IMR-90 (cell line): ENCODE results near the gene ADCYAP1R1. TPM values are rescaled to one million over a fixed set of nuclear protein-coding genes. Genes with fewer than 3 reads are reported as not detected.

Source experiments
- ATAC-seq: fragments of 200-7000 bp; cut with Tn5 transposase; 2 replicates; pipeline ENCODE4 v1.9.1; 2020; ENCODE audit warnings: low read depth, mild to moderate bottlenecking, moderate library complexity
- BruUV-seq: library from RNA; stranded (reverse); fragments of 400-500 nt; replicated peaks from 2 replicates; lab custom pipeline; 2021; lab: Mats Ljungman, UMichigan
- CTCF ChIA-PET: fragments of 300-600 bp; formaldehyde crosslinking; extraction: SDS; loops from one replicate; lab custom pipeline; 2021; ENCODE audit warnings: antibody characterized with exemption; lab: Yijun Ruan, JAX
- POLR2A ChIA-PET: fragments of 300-600 bp; sonication (Branson Sonifier 250); formaldehyde crosslinking; loops from one replicate; lab custom pipeline; 2022; ENCODE audit warnings: antibody characterized with exemption; ENCODE audit not compliant: unreplicated experiment; lab: Charles Lee
- DNase-seq: peaks from one replicate; pipeline ENCODE4 v3.0.0; 2013
- H2AFZ ChIP-seq: replicated peaks from 2 replicates; pipeline ENCODE3; 2013; ENCODE audit warnings: low read length, mild to moderate bottlenecking; ENCODE audit not compliant: poor library complexity
- H2AK5ac ChIP-seq: 2 replicates; pipeline ENCODE4 v1.6.1; 2013; ENCODE audit warnings: low read depth, low read length, inconsistent platforms
- H2AK9ac ChIP-seq: replicated peaks from 2 replicates; pipeline ENCODE3; 2013; ENCODE audit warnings: mild to moderate bottlenecking, low read depth, low read length, moderate library complexity; ENCODE audit not compliant: poor library complexity
- H2BK120ac ChIP-seq: 2 replicates; pipeline ENCODE4 v1.6.1; 2013; ENCODE audit warnings: low read depth, low read length, inconsistent platforms
- H2BK15ac ChIP-seq: 3 replicates; pipeline ENCODE4 v1.6.1; 2013; ENCODE audit warnings: low read depth, low read length, inconsistent platforms
- H2BK20ac ChIP-seq: 2 replicates; pipeline ENCODE4 v1.6.1; 2013; ENCODE audit warnings: low read depth, mild to moderate bottlenecking, inconsistent platforms, low read length, moderate library complexity
- H2BK5ac ChIP-seq: 2 replicates; pipeline ENCODE4 v1.6.1; 2013; ENCODE audit warnings: mild to moderate bottlenecking, low read depth, low read length, inconsistent platforms; ENCODE audit not compliant: poor library complexity, severe bottlenecking
- H3K14ac ChIP-seq: replicated peaks from 2 replicates; pipeline ENCODE4 v1.6.1; 2013; ENCODE audit warnings: low read depth, low read length, inconsistent platforms
- H3K18ac ChIP-seq: 2 replicates; pipeline ENCODE4 v1.6.1; 2013; ENCODE audit warnings: low read depth, low read length, control low read depth
- H3K23ac ChIP-seq: 2 replicates; pipeline ENCODE4 v1.6.1; 2013; ENCODE audit warnings: low read depth, low read length, inconsistent platforms
- H3K27ac ChIP-seq: 2 replicates; pipeline ENCODE4 v1.5.1; 2013; ENCODE audit warnings: mild to moderate bottlenecking, control low read depth, low read length; ENCODE audit not compliant: insufficient read depth
- H3K27me3 ChIP-seq: 2 replicates; pipeline ENCODE4 v1.6.1; 2013; ENCODE audit warnings: low read length; ENCODE audit not compliant: control insufficient read depth, insufficient read depth
- H3K36me3 ChIP-seq: 2 replicates; pipeline ENCODE4 v1.6.1; 2013; ENCODE audit warnings: low read length, mixed read lengths; ENCODE audit not compliant: control insufficient read depth, insufficient read depth
- H3K4ac ChIP-seq: 2 replicates; pipeline ENCODE4 v1.6.1; 2013; ENCODE audit warnings: low read depth, low read length, inconsistent platforms
- H3K4me1 ChIP-seq: 2 replicates; pipeline ENCODE4 v1.6.1; 2013; ENCODE audit warnings: low read length, mixed read lengths; ENCODE audit not compliant: control insufficient read depth, insufficient read depth
- H3K4me2 ChIP-seq: 2 replicates; pipeline ENCODE4 v1.6.1; 2013; ENCODE audit warnings: low read depth, mild to moderate bottlenecking, control low read depth, low read length, moderate library complexity
- H3K4me3 ChIP-seq: 2 replicates; pipeline ENCODE4 v1.5.1; 2013; ENCODE audit warnings: low read depth, mild to moderate bottlenecking, control low read depth, low read length, moderate library complexity; ENCODE audit not compliant: insufficient read depth
- H3K56ac ChIP-seq: 2 replicates; pipeline ENCODE4 v1.6.1; 2013; ENCODE audit warnings: low read length, inconsistent platforms; ENCODE audit not compliant: insufficient read depth; ENCODE audit errors: extremely low read depth
- H3K79me1 ChIP-seq, 2 experiments: 2 replicates each; pipeline ENCODE4 v1.6.1; 2013; ENCODE audit warnings: low read length in 2 of 2, inconsistent platforms in 1 of 2, low read depth in 1 of 2
- H3K9ac ChIP-seq: 2 replicates; pipeline ENCODE4 v1.6.1; 2013; ENCODE audit warnings: low read depth, low read length, control low read depth
- H3K9me1 ChIP-seq: 2 replicates; pipeline ENCODE4 v1.6.1; 2013; ENCODE audit warnings: low read length, inconsistent platforms; ENCODE audit not compliant: insufficient read depth
- H3K9me3 ChIP-seq: 2 replicates; pipeline ENCODE4 v1.6.1; 2013; ENCODE audit warnings: low read length; ENCODE audit not compliant: control insufficient read depth, insufficient read depth
- H4K20me1 ChIP-seq: 2 replicates; pipeline ENCODE4 v1.6.1; 2013; ENCODE audit warnings: low read length, inconsistent platforms; ENCODE audit not compliant: insufficient read depth
- H4K5ac ChIP-seq: 2 replicates; pipeline ENCODE4 v1.6.1; 2013; ENCODE audit warnings: mild to moderate bottlenecking, low read depth, low read length, control low read depth
- H4K8ac ChIP-seq, 2 experiments: 2 replicates each; pipeline ENCODE4 v1.6.1; 2013; ENCODE audit warnings: low read depth in 2 of 2, low read length in 2 of 2, control low read depth in 1 of 2, inconsistent platforms in 1 of 2
- H4K91ac ChIP-seq: 2 replicates; pipeline ENCODE4 v1.6.1; 2013; ENCODE audit warnings: low read depth, low read length, inconsistent platforms; ENCODE audit not compliant: insufficient read depth
- BHLHE40 ChIP-seq: fragments of 150-350 bp; IDR thresholded peaks from 2 replicates; pipeline ENCODE4 v1.6.1; 2016; ENCODE audit warnings: mild to moderate bottlenecking, low read depth, low read length
- CHD1 ChIP-seq: IDR thresholded peaks from 2 replicates; pipeline ENCODE4 v1.6.1; 2012; ENCODE audit warnings: low read depth, low read length, improper control_type of control experiment
- ELK1 ChIP-seq: fragments of 150-350 bp; IDR thresholded peaks from 2 replicates; pipeline ENCODE4 v1.6.1; 2016; ENCODE audit warnings: low read depth, mild to moderate bottlenecking, low read length, moderate library complexity, borderline replicate concordance
- MAZ ChIP-seq: IDR thresholded peaks from 2 replicates; pipeline ENCODE4 v1.6.1; 2012; ENCODE audit warnings: low read depth, mild to moderate bottlenecking, low read length, improper control_type of control experiment, moderate library complexity, borderline replicate concordance
- POLR2A ChIP-seq: IDR thresholded peaks from 2 replicates; pipeline ENCODE4 v1.6.1; 2012; ENCODE audit warnings: mild to moderate bottlenecking, low read depth, low read length
- RAD21 ChIP-seq: IDR thresholded peaks from 2 replicates; pipeline ENCODE4 v1.6.1; 2012; ENCODE audit warnings: low read length, improper control_type of control experiment
- RCOR1 ChIP-seq: IDR thresholded peaks from 2 replicates; pipeline ENCODE4 v1.6.1; 2012; ENCODE audit warnings: mild to moderate bottlenecking, low read length, improper control_type of control experiment; ENCODE audit not compliant: insufficient replicate concordance
- SMC3 ChIP-seq: fragments of 150-350 bp; IDR thresholded peaks from 2 replicates; pipeline ENCODE4 v1.6.1; 2016; ENCODE audit warnings: low read depth, mild to moderate bottlenecking, antibody characterized with exemption, low read length, moderate library complexity
- USF2 ChIP-seq: fragments of 150-350 bp; IDR thresholded peaks from 2 replicates; pipeline ENCODE4 v1.6.1; 2017; ENCODE audit warnings: mild to moderate bottlenecking, antibody characterized with exemption, low read length, low read depth
- WGBS, 2 experiments: methylation state at CpG; one replicate each; pipeline versions ENCODE4 v1.1.5 to v1.1.7; 2013; ENCODE audit warnings: missing lambda C conversion rate in 2 of 2; ENCODE audit not compliant: insufficient read length in 1 of 2; ENCODE audit errors: extremely low coverage in 2 of 2; 5-methylcytosine and 5-hydroxymethylcytosine counted together
- dilution Hi-C: fragments of 300-500 bp; cut with HindIII; formaldehyde crosslinking; loops from one replicate; pipeline ENCODE4 v1.14.3; 2018; ENCODE audit warnings: low sequenced_read_pairs; ENCODE audit not compliant: unreplicated experiment
- in situ Hi-C: fragments of 300-500 bp; cut with MboI; formaldehyde crosslinking; loops from 3 replicates; pipeline ENCODE4 v1.14.3; 2019; ENCODE audit warnings: low sequenced_read_pairs, inconsistent platforms, mixed read lengths
- intact Hi-C: fragments of 100-400 bp; cut with micrococcal nuclease; formaldehyde crosslinking; loops from 2 replicates; pipeline ENCODE4 v1.10.0; 2022
- polyA plus RNA-seq, 3 experiments: library from polyadenylated mRNA; depleted of rRNA; stranded (reverse); fragments of >200 nt; gene quantifications; 2 replicates each; pipeline ENCODE4 v1.2.3, GENCODE V29; 2012; ENCODE audit warnings: low replicate concordance in 1 of 3
- total RNA-seq: library from RNA; depleted of rRNA; stranded (reverse); fragments of >200 nt; gene quantifications from 2 replicates; pipeline ENCODE4 v1.2.3, GENCODE V29; 2012

The ADCYAP1R1 gene
- total and polyA plus RNA-seq, 2 of the 4 experiments (the other 2 are of a cell fraction), result not detected

GRCh38 chr7:31073326-31074119 lies 21.4 kb downstream of the ADCYAP1R1 start (continued):
- no peak for TF ChIP-seq BHLHE40

- WGBS, 2 experiments, result no CpG with 5 or more reads among the region's 6 CpGs
- Histone ChIP-seq H3K18ac (no peak overlapping the region), H2BK5ac (no peak overlapping the region), H3K27ac (no peak overlapping the region), H3K23ac (no peak overlapping the region), H2AK9ac (no peak overlapping the region), H3K36me3 (no peaks in the 10 kb centered on the region), H3K27me3 (peaks cover 8% of the 10 kb centered on the region; the same call in 1 of the 2 replicates), H2AK5ac (no peak overlapping the region), H2AFZ (no peak overlapping the region), H3K4me1 (no peaks in the 10 kb centered on the region), H3K4me2 (no peak overlapping the region), H2BK120ac (no peak overlapping the region), H2BK15ac (no peak overlapping the region), H3K9ac (no peak overlapping the region), H4K5ac (no peak overlapping the region), H2BK20ac (no peak overlapping the region), H3K4me3 (no peak overlapping the region), H3K79me1 (no peaks in the 10 kb centered on the region), H3K4ac (no peak overlapping the region), H3K14ac (no peak overlapping the region), H3K9me1 (peaks cover 5% of the 10 kb centered on the region; the same call in 1 of the 2 replicates), H4K8ac (no peak overlapping the region), H4K91ac (no peak overlapping the region), H3K56ac (no peak overlapping the region), H4K20me1 (no peaks in the 10 kb centered on the region), H3K9me3 (no peaks in the 10 kb centered on the region)
- BruUV-seq, result no TSS peak
- DNase-seq, result no peak
- in situ Hi-C loops, result no loop called here
- ATAC-seq, result no peak
- POLR2A ChIA-PET, result no interaction called here
- dilution Hi-C loops, result no loop called here
- TF ChIP-seq BHLHE40 (no peak), SMC3 (no peak), RCOR1 (no peak), CHD1 (no peak), RAD21 (no peak), POLR2A (no peak), MAZ (no peak), USF2 (no peak), ELK1 (no peak)
- intact Hi-C loops, result no loop called here
- CTCF ChIA-PET, result no interaction called here
Observed at GRCh38 chr7:31074120-31074383, 21.9 kb downstream of the ADCYAP1R1 start.
